ENCODE data around the gene LRCH2. TPM values are rescaled to one million over a fixed set of nuclear protein-coding genes. Genes with fewer than 3 reads are reported as not detected.

The LRCH2 gene
- polyA plus RNA-seq, 3 donors: not detected

DNA sequence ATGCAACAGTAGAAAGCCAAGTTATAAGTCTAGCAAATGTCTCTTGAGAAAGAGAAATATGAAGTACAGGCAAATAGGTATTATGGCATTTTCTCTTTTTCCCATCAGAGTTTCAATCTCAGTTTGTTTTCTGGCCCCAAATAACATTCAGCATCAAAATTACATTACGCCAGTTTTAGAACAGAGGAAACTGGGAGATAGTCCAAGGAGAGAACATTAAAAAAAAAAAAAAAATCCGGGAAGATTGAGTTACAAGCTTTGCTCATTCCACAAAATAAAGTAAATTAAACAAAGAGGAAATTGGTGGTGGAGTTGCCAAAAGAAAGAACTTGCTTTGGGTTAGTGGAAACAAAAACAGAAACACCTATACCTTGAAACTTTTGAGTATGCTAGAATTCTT is 166.1 kb downstream of the LRCH2 start:
- Mint-ChIP-seq H3K36me3 (no peaks in the 10 kb centered on the region), H3K4me3 (no peak overlapping the region), H3K27ac (no peak overlapping the region), H3K27me3 (ENCODE audit: low read depth in 3 of 3) (peaks cover 0 to 3% (median 0%) of the 10 kb centered on the region in 3 donors), H3K4me1 (no peaks in the 10 kb centered on the region), H3K9me3 (peaks cover 0 to 11% (median 5%) of the 10 kb centered on the region in 7 donors)
- TF ChIP-seq, protein P1, sequence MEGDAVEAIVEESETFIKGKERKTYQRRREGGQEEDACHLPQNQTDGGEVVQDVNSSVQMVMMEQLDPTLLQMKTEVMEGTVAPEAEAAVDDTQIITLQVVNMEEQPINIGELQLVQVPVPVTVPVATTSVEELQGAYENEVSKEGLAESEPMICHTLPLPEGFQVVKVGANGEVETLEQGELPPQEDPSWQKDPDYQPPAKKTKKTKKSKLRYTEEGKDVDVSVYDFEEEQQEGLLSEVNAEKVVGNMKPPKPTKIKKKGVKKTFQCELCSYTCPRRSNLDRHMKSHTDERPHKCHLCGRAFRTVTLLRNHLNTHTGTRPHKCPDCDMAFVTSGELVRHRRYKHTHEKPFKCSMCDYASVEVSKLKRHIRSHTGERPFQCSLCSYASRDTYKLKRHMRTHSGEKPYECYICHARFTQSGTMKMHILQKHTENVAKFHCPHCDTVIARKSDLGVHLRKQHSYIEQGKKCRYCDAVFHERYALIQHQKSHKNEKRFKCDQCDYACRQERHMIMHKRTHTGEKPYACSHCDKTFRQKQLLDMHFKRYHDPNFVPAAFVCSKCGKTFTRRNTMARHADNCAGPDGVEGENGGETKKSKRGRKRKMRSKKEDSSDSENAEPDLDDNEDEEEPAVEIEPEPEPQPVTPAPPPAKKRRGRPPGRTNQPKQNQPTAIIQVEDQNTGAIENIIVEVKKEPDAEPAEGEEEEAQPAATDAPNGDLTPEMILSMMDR (IDR thresholded peaks at IDR 0.05): no peak
- Histone ChIP-seq H3K9ac (ENCODE audit: insufficient read depth, low read length, poor library complexity, severe bottlenecking) (no peak overlapping the region), H3K79me2 (ENCODE audit: insufficient read depth, low read length) (no peaks in the 10 kb centered on the region), H2AFZ (ENCODE audit: insufficient read depth, low read depth, low read length, poor library complexity, severe bottlenecking) (no peak overlapping the region), H3K27ac (ENCODE audit: low read depth in 1 of 2, low read length in 2 of 2) (no peak overlapping the region), H3K4me3 (replicated peaks in 1 of 3; ENCODE audit: low read depth in 2 of 3, low read length in 3 of 3) (no peak overlapping the region), H3K9me3 (replicated peaks in 1 of 2; ENCODE audit: control insufficient read depth in 1 of 2, insufficient read depth in 1 of 2, low read length in 2 of 2) (peaks cover 0 to 9% of the 10 kb centered on the region in 2 donors), H3K4me2 (replicated peaks; ENCODE audit: extremely low read depth, low read length, poor library complexity, severe bottlenecking) (no peak overlapping the region), H3K27me3 (ENCODE audit: control insufficient read depth in 2 of 2, insufficient read depth in 2 of 2, low read length in 2 of 2) (no peaks in the 10 kb centered on the region), H4K20me1 (ENCODE audit: insufficient read depth, low read length) (no peaks in the 10 kb centered on the region), H3K4me1 (ENCODE audit: control insufficient read depth in 1 of 2, insufficient read depth in 2 of 2, low read length in 2 of 2) (no peaks in the 10 kb centered on the region), H3K36me3 (replicated peaks in 1 of 2; ENCODE audit: control insufficient read depth in 1 of 2, insufficient read depth in 2 of 2, low read length in 2 of 2) (no peaks in the 10 kb centered on the region)
- WGBS (ENCODE audit: insufficient coverage): no CpG with 5 or more reads among the region's 2 CpGs
- DNase-seq: no peak
- intact Hi-C loops (cut with micrococcal nuclease): no loop called here

DNA sequence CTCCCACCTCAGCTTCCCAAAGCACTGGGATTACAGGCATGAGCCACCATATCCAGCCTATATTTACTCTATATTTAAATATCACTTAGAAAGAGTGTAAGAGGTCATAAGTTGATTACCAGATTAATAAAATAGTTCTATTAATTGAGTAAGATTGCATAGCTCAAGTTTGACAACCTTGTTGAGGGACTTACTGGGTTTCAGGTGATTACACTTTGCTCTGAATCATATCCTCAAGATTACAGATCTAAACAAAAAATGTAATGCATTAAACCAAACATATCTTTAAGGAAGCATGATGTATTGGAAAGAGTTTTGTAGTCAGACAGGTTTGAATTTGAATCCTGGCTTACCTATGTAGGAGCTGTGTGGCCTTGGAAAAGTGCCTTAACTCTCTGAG is 168.6 kb downstream of the LRCH2 start:
- Mint-ChIP-seq H3K36me3 (no peaks in the 10 kb centered on the region), H3K27ac (no peak overlapping the region), H3K27me3 (ENCODE audit: low read depth in 3 of 3) (peaks cover 0 to 4% (median 0%) of the 10 kb centered on the region in 3 donors), H3K4me1 (no peaks in the 10 kb centered on the region), H3K4me3 (no peak overlapping the region), H3K9me3 (peaks cover 0 to 9% (median 4%) of the 10 kb centered on the region in 7 donors)
- Histone ChIP-seq H3K36me3 (replicated peaks in 1 of 2; ENCODE audit: control insufficient read depth in 1 of 2, insufficient read depth in 2 of 2, low read length in 2 of 2) (no peaks in the 10 kb centered on the region), H3K9me3 (replicated peaks in 1 of 2; ENCODE audit: control insufficient read depth in 1 of 2, insufficient read depth in 1 of 2, low read length in 2 of 2) (peaks cover 0 to 9% of the 10 kb centered on the region in 2 donors), H3K4me2 (replicated peaks; ENCODE audit: extremely low read depth, low read length, poor library complexity, severe bottlenecking) (no peak overlapping the region), H3K9ac (ENCODE audit: insufficient read depth, low read length, poor library complexity, severe bottlenecking) (no peak overlapping the region), H3K79me2 (ENCODE audit: insufficient read depth, low read length) (no peaks in the 10 kb centered on the region), H3K4me1 (ENCODE audit: control insufficient read depth in 1 of 2, insufficient read depth in 2 of 2, low read length in 2 of 2) (no peaks in the 10 kb centered on the region), H2AFZ (ENCODE audit: insufficient read depth, low read depth, low read length, poor library complexity, severe bottlenecking) (no peak overlapping the region), H3K27me3 (ENCODE audit: control insufficient read depth in 2 of 2, insufficient read depth in 2 of 2, low read length in 2 of 2) (no peaks in the 10 kb centered on the region), H4K20me1 (ENCODE audit: insufficient read depth, low read length) (no peaks in the 10 kb centered on the region), H3K4me3 (replicated peaks in 1 of 3; ENCODE audit: low read depth in 2 of 3, low read length in 3 of 3) (no peak overlapping the region), H3K27ac (ENCODE audit: low read depth in 1 of 2, low read length in 2 of 2) (no peak overlapping the region)
- intact Hi-C loops (cut with micrococcal nuclease): no loop called here
- TF ChIP-seq, protein P1 (IDR thresholded peaks at IDR 0.05): no peak
- no peak for DNase-seq

Small RNA genes within 50 kb of the gene (small RNA-seq; reads per million reads assigned to genes)
- gene RF00019 (ENCODE audit: insufficient read length, low read depth): not detected
- gene SNORA35B (ENCODE audit: insufficient read length, low read depth): not detected

Other genes with a start within 250 kb of the LRCH2 start
- not detected for gene IL13RA2, start 216.5 kb downstream of the LRCH2 start, polyA plus RNA-seq
- not detected for gene RBMXL3, start 44.7 kb downstream of the LRCH2 start, polyA plus RNA-seq
- gene LUZP4, start 55.6 kb upstream of the LRCH2 start, polyA plus RNA-seq: not detected